GM21723 (cell line): Measurements from ENCODE around the gene TMEM125.

Experiments used
- ATAC-seq: cut with Tn5 transposase; IDR thresholded peaks from one replicate; pipeline ENCODE4 v1.9.1; 2021; ENCODE audit warnings: mild to moderate bottlenecking, moderate library complexity; ENCODE audit not compliant: unreplicated experiment

TMEM125 gene

DNA sequence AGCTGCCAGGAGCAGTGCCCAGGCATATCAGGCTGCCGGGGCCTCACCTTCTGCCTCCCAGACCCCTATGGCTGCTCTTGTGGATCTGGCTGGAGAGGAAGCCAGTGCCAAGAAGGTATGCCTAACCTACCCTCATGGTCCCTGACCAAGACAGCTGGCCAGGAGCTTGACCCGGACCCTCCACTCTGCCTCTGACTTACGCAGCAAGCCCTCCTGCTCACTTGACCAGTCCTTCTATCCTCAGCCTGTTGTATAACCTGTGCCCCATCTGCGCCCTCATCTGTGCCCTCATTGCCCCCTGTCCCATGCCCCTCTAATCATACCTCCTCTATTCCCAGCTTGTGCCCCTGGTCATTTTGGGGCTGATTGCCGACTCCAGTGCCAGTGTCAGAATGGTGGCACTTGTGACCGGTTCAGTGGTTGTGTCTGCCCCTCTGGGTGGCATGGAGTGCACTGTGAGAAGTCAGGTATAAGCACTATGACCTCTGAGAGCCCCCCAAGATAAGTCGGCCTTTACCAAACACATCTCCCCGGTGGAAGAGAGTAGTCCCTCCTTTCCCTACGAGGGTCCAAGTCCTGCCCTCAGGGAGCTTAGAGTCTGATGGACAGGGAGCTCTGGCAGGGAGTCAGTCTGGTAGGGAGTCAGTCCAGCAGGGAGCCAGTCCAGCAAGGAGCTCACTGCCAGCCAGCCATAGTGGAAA, 37.8 kb downstream of the TMEM125 start:
- ATAC-seq: no peak

DNA sequence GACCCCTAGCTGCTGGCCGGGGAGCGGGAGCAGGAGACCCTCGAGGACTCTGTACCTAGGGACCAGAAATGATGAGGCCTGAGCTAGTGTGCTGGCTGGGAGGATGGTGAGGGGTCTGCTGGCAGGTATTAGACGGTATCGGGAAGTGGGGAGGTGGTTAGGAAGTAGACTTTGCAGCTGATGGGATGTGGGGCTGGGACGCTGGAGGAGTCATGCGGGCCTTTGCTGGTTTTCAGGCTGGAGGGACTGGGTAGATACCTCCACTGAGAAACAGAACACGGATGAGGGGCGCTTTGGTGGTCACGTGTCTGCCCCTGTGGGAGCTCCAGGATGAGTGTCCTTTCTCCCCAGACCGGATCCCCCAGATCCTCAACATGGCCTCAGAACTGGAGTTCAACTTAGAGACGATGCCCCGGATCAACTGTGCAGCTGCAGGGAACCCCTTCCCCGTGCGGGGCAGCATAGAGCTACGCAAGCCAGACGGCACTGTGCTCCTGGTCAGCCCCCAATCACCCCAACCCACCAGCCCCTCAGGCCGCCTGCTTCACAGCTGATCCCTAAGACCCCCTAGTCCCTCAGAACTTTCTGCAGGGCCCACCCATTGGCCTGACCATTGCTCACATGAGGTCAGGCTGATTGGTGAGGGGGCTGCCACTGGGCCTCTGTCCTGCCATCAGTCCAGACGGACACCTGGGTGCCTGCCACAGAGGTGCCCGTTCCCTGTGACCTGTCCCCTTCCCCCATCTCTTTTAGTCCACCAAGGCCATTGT, 39.0 kb downstream of the TMEM125 start:
- ATAC-seq: no peak

DNA sequence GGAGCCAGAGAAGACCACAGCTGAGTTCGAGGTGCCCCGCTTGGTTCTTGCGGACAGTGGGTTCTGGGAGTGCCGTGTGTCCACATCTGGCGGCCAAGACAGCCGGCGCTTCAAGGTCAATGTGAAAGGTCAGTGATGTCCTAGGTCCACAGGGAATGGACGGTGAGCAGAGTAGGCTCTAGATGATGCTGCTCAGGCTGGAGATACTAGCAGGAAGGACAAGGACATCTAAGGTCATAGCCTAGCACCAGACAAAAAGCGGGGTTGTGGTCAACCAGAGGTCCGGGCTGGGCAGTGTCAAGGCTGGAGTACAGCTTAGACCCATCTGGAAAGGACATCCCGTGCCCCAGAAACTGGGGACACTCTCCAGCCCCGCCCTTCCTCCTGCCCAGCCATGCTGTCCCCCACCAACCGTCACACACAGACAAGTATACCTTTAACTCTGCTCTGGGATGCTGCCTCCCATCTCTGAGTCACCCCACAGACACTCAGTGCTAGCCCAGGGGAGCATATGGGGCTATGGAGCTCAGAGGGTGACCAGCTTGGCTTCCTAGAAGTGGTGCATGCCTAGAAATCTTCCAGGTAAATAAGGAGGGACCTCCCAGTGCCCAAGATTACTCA, 39.7 kb downstream of the TMEM125 start:
- ATAC-seq: no peak

DNA sequence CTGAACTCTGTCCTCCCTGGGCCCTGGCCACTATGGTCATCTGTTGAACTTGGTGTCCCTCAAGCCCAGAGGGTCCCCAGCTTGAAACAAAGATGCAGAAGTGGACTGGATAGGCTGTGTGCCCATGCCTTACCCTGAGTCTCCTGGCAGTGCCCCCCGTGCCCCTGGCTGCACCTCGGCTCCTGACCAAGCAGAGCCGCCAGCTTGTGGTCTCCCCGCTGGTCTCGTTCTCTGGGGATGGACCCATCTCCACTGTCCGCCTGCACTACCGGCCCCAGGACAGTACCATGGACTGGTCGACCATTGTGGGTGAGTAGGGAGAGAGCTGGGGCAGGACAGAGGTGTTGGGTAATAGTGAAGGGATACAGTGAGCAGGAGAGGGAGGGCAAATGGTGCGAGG, 41.7 kb downstream of the TMEM125 start:
- ATAC-seq: no peak

DNA sequence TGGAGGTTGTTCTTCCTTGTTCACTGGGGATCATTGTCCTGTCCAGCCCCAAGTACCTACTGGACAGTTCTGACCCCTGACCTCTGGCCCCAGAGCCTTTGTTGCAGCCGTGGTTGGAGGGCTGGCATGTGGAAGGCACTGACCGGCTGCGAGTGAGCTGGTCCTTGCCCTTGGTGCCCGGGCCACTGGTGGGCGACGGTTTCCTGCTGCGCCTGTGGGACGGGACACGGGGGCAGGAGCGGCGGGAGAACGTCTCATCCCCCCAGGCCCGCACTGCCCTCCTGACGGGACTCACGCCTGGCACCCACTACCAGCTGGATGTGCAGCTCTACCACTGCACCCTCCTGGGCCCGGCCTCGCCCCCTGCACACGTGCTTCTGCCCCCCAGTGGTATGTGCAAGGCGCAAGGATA, 42.4 kb downstream of the TMEM125 start:
- ATAC-seq: no peak

DNA sequence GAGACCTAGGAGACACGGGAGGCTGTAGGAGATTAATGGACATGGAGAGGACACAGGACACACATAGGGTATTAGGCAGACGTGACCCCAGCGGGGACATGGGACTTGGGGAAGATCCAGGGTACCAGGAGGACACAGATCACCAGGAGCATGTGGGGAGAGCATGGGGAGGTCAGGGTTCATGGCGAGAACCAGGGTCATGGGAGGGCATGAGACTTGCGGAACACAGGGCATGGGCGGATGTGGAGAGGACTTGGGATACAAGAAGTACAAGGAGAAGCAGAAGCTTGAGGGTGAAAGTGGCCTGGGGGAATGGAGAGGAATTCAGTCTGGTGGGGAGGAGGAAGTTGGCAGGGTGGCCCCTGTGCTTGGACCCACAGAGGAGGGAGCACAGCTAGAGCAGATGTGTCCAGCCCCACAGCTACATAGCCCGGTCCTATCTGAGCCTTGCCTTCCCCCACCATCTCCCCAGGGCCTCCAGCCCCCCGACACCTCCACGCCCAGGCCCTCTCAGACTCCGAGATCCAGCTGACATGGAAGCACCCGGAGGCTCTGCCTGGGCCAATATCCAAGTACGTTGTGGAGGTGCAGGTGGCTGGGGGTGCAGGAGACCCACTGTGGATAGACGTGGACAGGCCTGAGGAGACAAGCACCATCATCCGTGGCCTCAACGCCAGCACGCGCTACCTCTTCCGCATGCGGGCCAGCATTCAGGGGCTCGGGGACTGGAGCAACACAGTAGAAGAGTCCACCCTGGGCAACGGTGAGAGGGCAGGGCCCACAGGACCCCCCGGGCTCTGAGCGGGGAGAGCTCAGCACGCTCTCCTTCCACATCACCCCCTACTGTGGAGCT, 43.1 kb downstream of the TMEM125 start:
- ATAC-seq: no peak

DNA sequence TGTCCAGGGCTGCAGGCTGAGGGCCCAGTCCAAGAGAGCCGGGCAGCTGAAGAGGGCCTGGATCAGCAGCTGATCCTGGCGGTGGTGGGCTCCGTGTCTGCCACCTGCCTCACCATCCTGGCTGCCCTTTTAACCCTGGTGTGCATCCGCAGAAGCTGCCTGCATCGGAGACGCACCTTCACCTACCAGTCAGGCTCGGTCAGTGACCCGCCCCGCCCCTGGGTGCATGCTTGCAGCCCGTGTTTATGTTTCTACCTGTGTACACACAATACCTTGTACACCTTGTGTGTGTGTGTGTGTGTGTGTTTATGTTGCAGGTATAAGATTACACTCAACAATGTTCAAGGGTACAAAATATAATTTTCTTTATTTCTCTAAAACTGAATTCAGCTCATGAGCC, 44.0 kb downstream of the TMEM125 start:
- no peak for ATAC-seq

DNA sequence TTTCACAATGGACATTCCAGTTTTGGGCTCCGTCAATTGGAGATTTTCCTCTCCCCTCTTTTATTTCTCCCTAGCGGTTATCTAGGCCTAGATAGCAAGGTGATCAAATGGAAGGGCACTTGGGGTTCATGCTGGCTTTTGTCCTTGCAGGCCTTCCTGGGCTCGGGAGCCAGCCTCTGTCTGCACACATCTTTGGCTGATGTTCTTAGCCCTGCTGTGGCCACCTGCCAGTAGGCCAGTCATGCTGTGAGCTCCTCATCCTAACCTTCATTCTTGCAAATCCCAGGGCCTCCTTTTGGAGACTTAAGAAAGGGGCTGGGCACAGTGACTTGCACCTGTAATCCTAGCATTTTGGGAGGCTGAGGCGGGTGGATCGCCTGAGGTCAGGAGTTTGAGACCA, 44.5 kb downstream of the TMEM125 start:
- ATAC-seq: no peak

DNA sequence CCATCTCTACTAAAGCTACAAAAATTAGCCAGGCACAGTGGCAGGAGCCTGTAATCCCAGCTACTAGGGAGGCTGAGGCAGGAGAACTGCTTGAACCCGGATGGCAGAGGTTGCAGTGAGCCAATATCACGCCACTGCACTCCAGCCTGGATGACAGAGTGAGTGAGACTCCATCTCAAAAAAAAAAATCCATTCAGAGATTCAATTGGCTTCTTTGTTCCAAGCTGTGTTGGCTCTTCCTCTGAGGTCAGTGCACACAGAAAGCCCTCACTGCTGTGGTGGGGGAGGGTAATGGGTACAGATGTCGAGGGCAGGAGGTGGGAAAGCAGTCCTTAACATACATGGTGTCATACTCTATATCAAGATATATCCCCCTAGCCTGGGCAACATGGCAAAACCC, 45.7 kb downstream of the TMEM125 start:
- no peak for ATAC-seq

DNA sequence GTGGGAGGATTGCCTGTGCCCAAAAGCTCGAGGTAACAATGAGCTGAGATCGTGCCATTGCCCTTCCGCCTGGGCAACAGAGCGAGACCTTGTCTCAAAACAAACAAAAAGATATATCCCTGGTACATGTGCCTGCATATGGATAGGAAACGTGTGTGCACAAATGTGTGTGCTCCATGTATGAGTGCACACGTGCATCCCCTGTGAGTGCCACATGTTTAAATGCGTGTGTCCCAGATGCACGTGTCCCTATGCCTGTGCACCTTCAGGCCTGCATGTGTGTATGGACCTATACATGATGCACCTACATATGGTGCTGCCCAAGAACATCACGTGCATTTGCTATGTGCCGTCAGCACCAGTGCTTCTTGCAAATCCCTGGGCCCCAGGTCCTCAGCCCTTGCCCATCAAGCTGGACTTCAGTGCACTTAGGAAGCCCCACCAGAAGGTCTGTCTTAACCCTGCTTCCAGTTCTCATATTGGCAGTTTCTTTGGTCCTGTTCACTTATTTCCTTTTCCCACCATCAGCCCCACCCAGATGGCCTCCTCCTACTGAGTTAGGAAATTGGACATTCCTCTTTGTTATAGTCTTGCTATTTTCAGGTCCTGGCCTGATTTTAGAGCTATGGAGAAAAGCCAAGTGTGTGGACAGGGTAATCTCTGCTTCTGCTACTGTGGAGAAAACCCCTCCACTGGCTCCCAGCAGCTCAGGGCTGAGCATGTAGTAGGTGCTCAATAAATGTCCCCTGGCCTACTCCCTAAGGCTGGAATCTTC, 46.4 kb downstream of the TMEM125 start:
- ATAC-seq: no peak

DNA sequence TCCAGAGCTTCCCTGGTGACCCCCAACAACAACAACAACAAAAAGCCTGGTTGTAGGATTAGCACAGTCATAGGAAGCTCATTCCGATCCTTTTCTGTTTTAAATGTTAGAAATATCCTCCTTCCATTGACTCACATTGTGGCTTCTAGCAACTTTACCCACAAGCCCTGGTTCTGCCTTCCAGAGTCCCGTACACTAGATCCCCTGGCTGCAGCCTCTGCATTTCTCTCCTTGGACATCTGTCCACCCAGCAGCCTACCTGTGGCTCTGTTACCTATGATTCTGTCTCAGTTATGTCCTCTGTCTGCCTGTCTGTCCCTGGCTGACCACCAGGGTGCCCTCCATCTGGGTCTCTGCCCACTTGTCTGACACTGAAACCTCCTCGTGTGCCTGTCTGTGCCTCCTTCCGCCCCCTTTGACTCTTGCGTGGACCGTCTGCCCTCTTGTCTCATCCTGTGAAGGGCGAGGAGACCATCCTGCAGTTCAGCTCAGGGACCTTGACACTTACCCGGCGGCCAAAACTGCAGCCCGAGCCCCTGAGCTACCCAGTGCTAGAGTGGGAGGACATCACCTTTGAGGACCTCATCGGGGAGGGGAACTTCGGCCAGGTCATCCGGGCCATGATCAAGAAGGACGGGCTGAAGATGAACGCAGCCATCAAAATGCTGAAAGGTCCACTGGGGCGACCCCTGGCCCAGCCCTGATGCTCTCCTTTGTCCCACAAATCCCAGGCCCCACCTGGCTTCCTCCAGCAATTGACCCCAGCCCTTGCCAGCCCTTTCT, 47.1 kb downstream of the TMEM125 start:
- no peak for ATAC-seq

DNA sequence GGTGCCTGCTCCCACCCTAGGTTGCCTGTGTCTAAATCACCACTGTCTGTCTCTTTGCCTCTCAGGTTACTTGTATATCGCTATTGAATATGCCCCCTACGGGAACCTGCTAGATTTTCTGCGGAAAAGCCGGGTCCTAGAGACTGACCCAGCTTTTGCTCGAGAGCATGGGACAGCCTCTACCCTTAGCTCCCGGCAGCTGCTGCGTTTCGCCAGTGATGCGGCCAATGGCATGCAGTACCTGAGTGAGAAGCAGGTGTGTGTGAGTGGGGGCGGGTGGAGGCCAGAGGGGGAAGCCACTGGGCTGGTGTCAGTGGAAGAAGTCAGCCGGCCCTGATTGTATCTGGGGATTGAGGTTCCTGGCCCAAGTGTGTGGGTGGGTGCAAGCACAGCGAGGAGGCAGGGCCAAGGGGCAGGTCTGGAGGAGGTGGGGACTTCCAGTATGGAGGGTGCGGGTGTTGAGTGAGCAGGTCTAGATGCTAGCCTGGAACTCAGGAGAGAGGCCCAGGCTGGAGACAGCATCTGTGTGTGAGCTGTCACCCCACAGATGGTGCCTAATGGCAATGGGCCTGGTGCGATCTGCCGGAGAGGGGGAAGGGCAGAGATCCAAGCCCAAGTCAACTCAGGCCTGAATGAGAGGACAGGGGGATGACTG, 48.2 kb downstream of the TMEM125 start:
- no peak for ATAC-seq

DNA sequence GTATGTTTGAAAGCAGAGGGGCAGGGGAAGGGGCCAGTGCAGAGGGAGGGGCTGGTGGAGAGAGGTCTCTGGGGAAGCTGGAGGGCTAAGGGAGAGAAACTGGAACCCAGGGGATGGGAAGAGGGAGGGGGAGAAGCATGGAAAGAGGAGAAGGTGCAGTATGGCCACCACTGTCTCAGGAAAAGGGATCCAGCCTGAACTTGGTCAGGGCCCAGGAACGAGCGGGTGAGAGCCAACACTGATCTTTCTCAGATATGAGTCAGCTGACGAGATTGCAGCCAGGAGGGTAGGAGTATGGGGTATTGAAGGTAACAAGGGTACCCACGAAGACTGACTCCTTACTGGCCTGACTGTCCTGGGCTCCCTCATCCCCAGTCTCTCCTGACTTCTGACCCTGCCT, 49.0 kb downstream of the TMEM125 start:
- no peak for ATAC-seq

DNA sequence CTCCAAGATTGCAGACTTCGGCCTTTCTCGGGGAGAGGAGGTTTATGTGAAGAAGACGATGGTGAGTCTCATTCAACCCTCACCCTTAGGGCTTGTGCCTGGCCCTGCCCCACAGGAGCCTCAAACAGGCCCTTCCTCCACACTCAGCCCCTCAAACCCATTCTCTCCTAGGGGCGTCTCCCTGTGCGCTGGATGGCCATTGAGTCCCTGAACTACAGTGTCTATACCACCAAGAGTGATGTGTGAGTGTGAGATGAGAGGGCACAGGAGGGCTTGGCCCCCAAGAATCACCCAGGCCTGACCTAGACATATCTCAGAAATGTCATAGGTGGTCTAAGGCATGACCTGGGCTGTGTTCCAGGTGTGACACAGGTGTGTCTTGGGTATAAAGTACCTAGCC, 49.5 kb downstream of the TMEM125 start:
- ATAC-seq: no peak

DNA sequence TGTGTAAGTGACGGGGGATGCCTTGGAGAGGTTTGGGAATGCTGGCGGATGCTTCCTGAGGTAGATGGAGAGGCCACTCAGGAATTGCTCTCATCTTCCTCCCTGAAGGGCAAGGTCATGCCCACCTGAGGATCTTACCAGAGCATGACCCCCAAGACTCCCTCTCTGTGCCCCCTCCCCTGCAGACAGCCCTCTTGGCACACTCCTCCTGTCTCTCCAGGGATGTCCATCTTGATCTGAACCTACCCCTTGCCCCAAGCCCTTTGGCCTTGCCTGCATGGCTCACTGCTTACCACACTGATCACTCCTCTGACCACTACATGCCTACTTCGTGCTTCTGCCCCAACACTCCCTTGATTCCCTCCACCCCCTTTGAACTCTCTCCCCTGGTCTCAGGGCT, 50.0 kb downstream of the TMEM125 start:
- ATAC-seq: no peak

DNA sequence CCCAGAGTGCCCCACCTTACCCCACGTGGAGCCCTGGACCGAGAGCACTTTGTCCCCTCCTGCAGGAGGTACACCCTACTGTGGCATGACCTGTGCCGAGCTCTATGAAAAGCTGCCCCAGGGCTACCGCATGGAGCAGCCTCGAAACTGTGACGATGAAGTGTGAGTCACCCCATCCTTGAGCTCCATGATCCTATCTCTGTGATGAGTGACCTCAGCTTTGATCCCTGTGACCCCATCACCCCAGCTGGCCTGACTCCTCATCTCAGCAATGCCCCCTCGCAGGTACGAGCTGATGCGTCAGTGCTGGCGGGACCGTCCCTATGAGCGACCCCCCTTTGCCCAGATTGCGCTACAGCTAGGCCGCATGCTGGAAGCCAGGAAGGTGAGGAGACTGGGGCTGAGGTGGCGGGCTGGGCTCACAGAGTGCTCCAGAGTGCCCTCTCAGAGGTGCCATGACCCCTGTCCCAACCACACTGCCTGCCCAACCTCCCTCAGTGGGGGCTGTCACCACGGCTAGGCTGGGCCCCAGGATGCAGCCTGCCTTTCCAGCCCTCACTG, 51.6 kb downstream of the TMEM125 start:
- ATAC-seq: no peak

DNA sequence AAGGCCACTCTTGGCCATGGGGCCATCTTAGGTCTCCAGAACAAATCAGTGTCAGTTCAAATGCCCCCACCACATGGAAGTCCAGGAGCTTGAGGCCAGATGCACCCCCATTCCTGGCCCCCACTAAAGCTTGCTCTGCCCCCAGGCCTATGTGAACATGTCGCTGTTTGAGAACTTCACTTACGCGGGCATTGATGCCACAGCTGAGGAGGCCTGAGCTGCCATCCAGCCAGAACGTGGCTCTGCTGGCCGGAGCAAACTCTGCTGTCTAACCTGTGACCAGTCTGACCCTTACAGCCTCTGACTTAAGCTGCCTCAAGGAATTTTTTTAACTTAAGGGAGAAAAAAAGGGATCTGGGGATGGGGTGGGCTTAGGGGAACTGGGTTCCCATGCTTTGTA, 52.7 kb downstream of the TMEM125 start:
- no peak for ATAC-seq
